ENCODE results near the gene TMEM181.

TMEM181 gene

DNA sequence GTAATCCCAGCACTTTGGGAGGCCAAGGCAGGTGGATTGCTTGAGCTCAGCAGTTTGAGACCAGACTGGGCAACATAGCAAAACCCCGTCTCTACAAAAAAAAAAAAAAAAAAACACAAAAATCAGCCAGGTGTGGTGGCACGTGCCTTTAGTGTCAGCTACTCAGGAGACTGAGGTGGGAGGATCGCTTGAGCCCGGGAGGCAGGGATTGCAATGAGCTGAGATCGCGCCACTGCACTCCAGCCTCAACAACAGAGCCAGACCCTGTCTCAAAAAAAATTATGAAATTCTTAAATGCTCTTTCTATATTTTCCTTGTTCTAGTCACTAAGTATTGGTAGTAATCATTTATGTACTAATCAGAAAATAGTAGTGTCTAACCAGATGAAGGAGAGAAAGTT lies 120.6 kb downstream of the TMEM181 start:
- no peak overlapping the region for H3K4me2 ChIP-seq (ENCODE audit: low read length)
- no peak overlapping the region for H3K4me3 ChIP-seq (ENCODE audit: low read depth, low read length)
- no peaks in the 10 kb centered on the region for H3K36me3 ChIP-seq (ENCODE audit: control insufficient read depth, insufficient read depth, low read length)
- no peak overlapping the region for H3K9ac ChIP-seq
- no peak overlapping the region for H2AFZ ChIP-seq
- no peaks in the 10 kb centered on the region for H3K27me3 ChIP-seq (ENCODE audit: control insufficient read depth, insufficient read depth, low read length)
- H3K27ac ChIP-seq, result no peak overlapping the region
- H3K9me3 ChIP-seq (ENCODE audit: control insufficient read depth, low read length), result no peaks in the 10 kb centered on the region
- no peaks in the 10 kb centered on the region for H3K79me2 ChIP-seq
- H3K4me1 ChIP-seq, result peaks cover 2% of the 10 kb centered on the region
- TF ChIP-seq CTCF (IDR thresholded peaks at IDR 0.05), result no peak

- Histone ChIP-seq H3K4me1 (peaks cover 14% of the 10 kb centered on the region), H3K4me3 (ENCODE audit: low read depth, low read length) (no peak overlapping the region), H3K9me3 (ENCODE audit: control insufficient read depth, low read length) (no peaks in the 10 kb centered on the region), H3K36me3 (ENCODE audit: control insufficient read depth, insufficient read depth, low read length) (no peaks in the 10 kb centered on the region), H3K4me2 (ENCODE audit: low read length) (no peak overlapping the region), H3K27me3 (ENCODE audit: control insufficient read depth, insufficient read depth, low read length) (no peaks in the 10 kb centered on the region), H3K79me2 (no peaks in the 10 kb centered on the region), H3K27ac (peak overlapping the region; percentile 64), H2AFZ (no peak overlapping the region), H3K9ac (no peak overlapping the region)
- no peak for TF ChIP-seq CTCF (IDR thresholded peaks at IDR 0.05)
These were observed 124.4 kb downstream of the TMEM181 start for GRCh38 chr6:158684311-158684710.

- Histone ChIP-seq H2AFZ (no peak overlapping the region), H3K4me1 (peaks cover 14% of the 10 kb centered on the region), H3K27me3 (ENCODE audit: control insufficient read depth, insufficient read depth, low read length) (no peaks in the 10 kb centered on the region), H3K9me3 (ENCODE audit: control insufficient read depth, low read length) (no peaks in the 10 kb centered on the region), H3K4me3 (ENCODE audit: low read depth, low read length) (no peak overlapping the region), H3K79me2 (no peaks in the 10 kb centered on the region), H3K4me2 (ENCODE audit: low read length) (no peak overlapping the region), H3K36me3 (ENCODE audit: control insufficient read depth, insufficient read depth, low read length) (no peaks in the 10 kb centered on the region), H3K9ac (no peak overlapping the region), H3K27ac (peak overlapping the region; percentile 64)
- no peak for TF ChIP-seq CTCF (IDR thresholded peaks at IDR 0.05)
These were observed 124.9 kb downstream of the TMEM181 start for GRCh38 chr6:158684745-158685324.

Data from parathyroid adenoma (tissue), 2 donors.